ENCODE measurements around the gene HEBP1.
"Not testable (repeated sequence)": the region's sequence is repeated elsewhere in the genome, so short reads cannot be mapped to it uniquely, and the experiment has no call there.

The HEBP1 gene

GRCh38 chr12:12999959-13000615 lies at the start of gene HEBP1:
HEBP1 (minus strand) TSS chr12:13000265; CDS start chr12:13000114, 151 bp downstream.
- DNase-seq (ENCODE audit: low read depth in 2 of 2), result peak; percentile 96 to 97

- DNase-seq (ENCODE audit: low read depth in 2 of 2), result no peak
Measured at GRCh38 chr12:13049816-13050215, 49.8 kb upstream of the HEBP1 start.

- no peak for DNase-seq (ENCODE audit: low read depth in 2 of 2)
Measured at GRCh38 chr12:13046964-13047363, 46.9 kb upstream of the HEBP1 start.

GRCh38 chr12:13045816-13046215 lies 45.8 kb upstream of the HEBP1 start:
- DNase-seq (ENCODE audit: low read depth in 2 of 2), result no peak

GRCh38 chr12:13044906-13045299 lies 44.8 kb upstream of the HEBP1 start:
- no peak for DNase-seq (ENCODE audit: low read depth in 2 of 2)

GRCh38 chr12:13044002-13044905 lies 44.2 kb upstream of the HEBP1 start, which contains the start of gene FAM234B:
FAM234B (plus strand) TSS chr12:13044381; CDS start chr12:13044404, 23 bp downstream.
- peak; percentile 44 to 46 for DNase-seq (ENCODE audit: low read depth in 2 of 2)

- no peak for DNase-seq (ENCODE audit: low read depth in 2 of 2)
Measured at GRCh38 chr12:13042666-13043230, 42.7 kb upstream of the HEBP1 start.

- no peak for DNase-seq (ENCODE audit: low read depth in 2 of 2)
Measured at GRCh38 chr12:13041224-13041623, 41.2 kb upstream of the HEBP1 start.

- no peak for DNase-seq (ENCODE audit: low read depth in 2 of 2)
Measured at GRCh38 chr12:13039328-13039956, 39.4 kb upstream of the HEBP1 start.

GRCh38 chr12:13038491-13039161 lies 38.6 kb upstream of the HEBP1 start:
- no peak for DNase-seq (ENCODE audit: low read depth in 2 of 2)

GRCh38 chr12:13036881-13037280 lies 36.8 kb upstream of the HEBP1 start:
- DNase-seq (ENCODE audit: low read depth in 2 of 2), result no peak

GRCh38 chr12:13035335-13035734 lies 35.3 kb upstream of the HEBP1 start:
- not testable (repeated sequence) for DNase-seq (ENCODE audit: low read depth in 2 of 2)

- no peak for DNase-seq (ENCODE audit: low read depth in 2 of 2)
Measured at GRCh38 chr12:13033476-13033875, 33.4 kb upstream of the HEBP1 start.

GRCh38 chr12:13032164-13032563 lies 32.1 kb upstream of the HEBP1 start:
- DNase-seq (ENCODE audit: low read depth in 2 of 2), result no peak

- DNase-seq (ENCODE audit: low read depth in 2 of 2), result no peak
Measured at GRCh38 chr12:13030541-13031291, 30.7 kb upstream of the HEBP1 start.

GRCh38 chr12:13028825-13029570 lies 28.9 kb upstream of the HEBP1 start:
- DNase-seq (ENCODE audit: low read depth in 2 of 2), result no peak

- DNase-seq (ENCODE audit: low read depth in 2 of 2), result no peak
Measured at GRCh38 chr12:13027508-13027907, 27.4 kb upstream of the HEBP1 start.

- no peak for DNase-seq (ENCODE audit: low read depth in 2 of 2)
Measured at GRCh38 chr12:13027032-13027431, 27.0 kb upstream of the HEBP1 start.

- DNase-seq (ENCODE audit: low read depth in 2 of 2), result no peak
Measured at GRCh38 chr12:13026286-13026685, 26.2 kb upstream of the HEBP1 start.

- DNase-seq (ENCODE audit: low read depth in 2 of 2), result no peak
Measured at GRCh38 chr12:13024531-13024916, 24.5 kb upstream of the HEBP1 start.
